GM19099 (cell line): ENCODE data around the gene DCC.

ENCODE experiments used
- POLR2A ChIP-seq: IDR thresholded peaks from 3 replicates; pipeline ENCODE4 v1.6.1; 2011; ENCODE audit warnings: low read depth; ENCODE audit not compliant: insufficient read length; ENCODE audit errors: extremely low read depth

The DCC gene

GRCh38 chr18:52496426-52496825, 156.4 kb downstream of the DCC start:
- TF ChIP-seq POLR2A = no peak

GRCh38 chr18:52499016-52499415, 159.0 kb downstream of the DCC start:
- TF ChIP-seq POLR2A = no peak

- no peak for TF ChIP-seq POLR2A
Measured at GRCh38 chr18:52499644-52500043, 159.6 kb downstream of the DCC start.

GRCh38 chr18:52504589-52504988, 164.6 kb downstream of the DCC start:
- no peak for TF ChIP-seq POLR2A

GRCh38 chr18:52510139-52510538, 170.1 kb downstream of the DCC start:
- no peak for TF ChIP-seq POLR2A

GRCh38 chr18:52518086-52518485, 178.1 kb downstream of the DCC start:
- no peak for TF ChIP-seq POLR2A

GRCh38 chr18:52519021-52519420, 179.0 kb downstream of the DCC start:
- TF ChIP-seq POLR2A = no peak

GRCh38 chr18:52523566-52523965, 183.6 kb downstream of the DCC start:
- TF ChIP-seq POLR2A = no peak

- TF ChIP-seq POLR2A = no peak
Measured at GRCh38 chr18:52531836-52532235, 191.8 kb downstream of the DCC start.

GRCh38 chr18:52536039-52536438, 196.0 kb downstream of the DCC start:
- TF ChIP-seq POLR2A = no peak

- no peak for TF ChIP-seq POLR2A
Measured at GRCh38 chr18:52537261-52537660, 197.3 kb downstream of the DCC start.

GRCh38 chr18:52541056-52541455, 201.1 kb downstream of the DCC start:
- TF ChIP-seq POLR2A = no peak

GRCh38 chr18:52544086-52544485, 204.1 kb downstream of the DCC start:
- TF ChIP-seq POLR2A = no peak

- no peak for TF ChIP-seq POLR2A
Measured at GRCh38 chr18:52546686-52547346, 206.8 kb downstream of the DCC start.

- no peak for TF ChIP-seq POLR2A
Measured at GRCh38 chr18:52553441-52553840, 213.4 kb downstream of the DCC start.

GRCh38 chr18:52554180-52554579, 214.2 kb downstream of the DCC start:
- TF ChIP-seq POLR2A = no peak

GRCh38 chr18:52567360-52567759, 227.4 kb downstream of the DCC start:
- TF ChIP-seq POLR2A = no peak
